ENCODE results near the gene RAB26.
"Not testable (repeated sequence)": the region's sequence is repeated elsewhere in the genome, so short reads cannot be mapped to it uniquely, and the experiment has no call there.

DNA sequence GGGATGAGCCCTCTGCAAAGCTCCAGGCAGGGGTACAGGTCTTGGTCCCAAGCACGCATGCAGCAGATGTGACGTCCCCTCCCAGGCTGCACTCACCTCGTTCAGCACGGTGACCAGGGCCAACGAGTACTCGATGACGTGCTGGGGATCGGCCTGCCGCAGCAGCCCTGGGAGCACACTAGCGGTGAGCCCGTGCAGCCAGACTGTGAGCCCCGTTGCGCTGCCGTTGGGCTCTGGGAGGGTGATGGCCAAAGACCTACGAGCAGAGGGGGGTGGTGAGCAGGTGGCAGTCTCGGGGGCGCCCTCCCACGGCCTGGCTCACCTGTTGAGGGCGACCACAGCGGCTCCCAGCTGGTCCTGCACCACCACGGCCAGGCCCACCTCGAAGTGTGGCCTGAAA, 42.7 kb upstream of the RAB26 start:
- not testable (repeated sequence) for TF ChIP-seq CTCF (IDR thresholded peaks at IDR 0.05; ENCODE audit: poor library complexity, severe bottlenecking); MXI1 (conservative IDR thresholded peaks at IDR 0.05; ENCODE audit: poor library complexity, severe bottlenecking); EZH2 (IDR thresholded peaks at IDR 0.05; ENCODE audit: borderline replicate concordance, insufficient read depth, low read length, poor library complexity, severe bottlenecking); REST (IDR thresholded peaks at IDR 0.05; ENCODE audit: borderline replicate concordance); TAF1 (IDR thresholded peaks at IDR 0.05; ENCODE audit: low read depth); EP300 (conservative IDR thresholded peaks at IDR 0.05; ENCODE audit: poor library complexity, severe bottlenecking)
